ENCODE results near the gene SAFB. TPM values are rescaled to one million over a fixed set of nuclear protein-coding genes. Genes with fewer than 3 reads are reported as not detected.

The SAFB gene
- total RNA-seq, 4 donors from 2014 or later: 40.5 to 80.1 (median 59.2) TPM

GRCh38 chr19:5587071-5587455 is 35.8 kb upstream of the SAFB start:
- no peaks in the 10 kb centered on the region for H3K9me3 ChIP-seq
- no peaks in the 10 kb centered on the region for H3K27me3 ChIP-seq
- H3K4me1 ChIP-seq: peaks cover 17 to 55% (median 21%) of the 10 kb centered on the region in 3 donors
- intact Hi-C loops (cut with DNase I): loop anchor here (10.0 kb wide), 1 partner anchor 542 kb away; no protein-coding TSS in a partner anchor
- H3K4me3 ChIP-seq: no peak overlapping the region
- peaks cover 33 to 77% (median 44%) of the 10 kb centered on the region in 3 donors for H3K36me3 ChIP-seq
- no peak for DNase-seq
- TF ChIP-seq, protein P1, sequence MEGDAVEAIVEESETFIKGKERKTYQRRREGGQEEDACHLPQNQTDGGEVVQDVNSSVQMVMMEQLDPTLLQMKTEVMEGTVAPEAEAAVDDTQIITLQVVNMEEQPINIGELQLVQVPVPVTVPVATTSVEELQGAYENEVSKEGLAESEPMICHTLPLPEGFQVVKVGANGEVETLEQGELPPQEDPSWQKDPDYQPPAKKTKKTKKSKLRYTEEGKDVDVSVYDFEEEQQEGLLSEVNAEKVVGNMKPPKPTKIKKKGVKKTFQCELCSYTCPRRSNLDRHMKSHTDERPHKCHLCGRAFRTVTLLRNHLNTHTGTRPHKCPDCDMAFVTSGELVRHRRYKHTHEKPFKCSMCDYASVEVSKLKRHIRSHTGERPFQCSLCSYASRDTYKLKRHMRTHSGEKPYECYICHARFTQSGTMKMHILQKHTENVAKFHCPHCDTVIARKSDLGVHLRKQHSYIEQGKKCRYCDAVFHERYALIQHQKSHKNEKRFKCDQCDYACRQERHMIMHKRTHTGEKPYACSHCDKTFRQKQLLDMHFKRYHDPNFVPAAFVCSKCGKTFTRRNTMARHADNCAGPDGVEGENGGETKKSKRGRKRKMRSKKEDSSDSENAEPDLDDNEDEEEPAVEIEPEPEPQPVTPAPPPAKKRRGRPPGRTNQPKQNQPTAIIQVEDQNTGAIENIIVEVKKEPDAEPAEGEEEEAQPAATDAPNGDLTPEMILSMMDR (IDR thresholded peaks at IDR 0.05): no peak
- TF ChIP-seq POLR2A (IDR thresholded peaks at IDR 0.05): no peak
- 88 to 96% methylated on average over 15 to 16 of the region's 16 CpGs for WGBS, 2 donors
- H3K27ac ChIP-seq: no peak overlapping the region

DNA sequence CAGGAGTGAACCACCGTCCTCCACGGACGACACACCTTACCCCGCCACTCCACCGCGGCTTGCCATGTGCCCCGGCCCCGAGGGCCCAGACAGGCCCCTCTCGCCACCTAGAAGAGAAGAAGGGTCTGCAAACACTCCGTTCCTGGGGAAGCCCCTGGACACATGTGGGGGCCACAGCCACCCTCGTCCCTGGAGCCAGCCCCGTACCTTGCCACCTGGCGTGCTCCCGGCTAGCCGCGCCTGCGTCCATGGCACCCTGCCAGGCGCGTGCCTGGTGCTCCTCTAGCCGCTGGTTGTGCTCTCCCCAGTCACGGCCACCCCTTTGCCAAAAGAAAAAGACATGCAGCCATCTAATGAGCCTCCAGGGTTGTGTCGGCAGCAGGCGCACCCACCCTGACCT is 35.2 kb upstream of the SAFB start:
- H3K9me3 ChIP-seq: no peaks in the 10 kb centered on the region
- 73% methylated on average over 7 of the region's 23 CpGs; no CpG with 5 or more reads in 1 of the 2 donors for WGBS, 2 donors
- H3K27me3 ChIP-seq: no peaks in the 10 kb centered on the region
- DNase-seq: no peak
- H3K27ac ChIP-seq: no peak overlapping the region
- no peak overlapping the region for H3K4me3 ChIP-seq
- TF ChIP-seq, protein P1 (IDR thresholded peaks at IDR 0.05): no peak
- TF ChIP-seq POLR2A (IDR thresholded peaks at IDR 0.05): no peak
- intact Hi-C loops (cut with DNase I): loop anchor here (10.0 kb wide), 1 partner anchor 543 kb away; no protein-coding TSS in a partner anchor
- peaks cover 39 to 77% (median 50%) of the 10 kb centered on the region in 3 donors for H3K36me3 ChIP-seq
- peaks cover 17 to 55% (median 21%) of the 10 kb centered on the region in 3 donors for H3K4me1 ChIP-seq

- no peak for DNase-seq
- Histone ChIP-seq H3K4me1 (peaks cover 17 to 55% (median 21%) of the 10 kb centered on the region in 3 donors), H3K4me3 (no peak overlapping the region), H3K9me3 (no peaks in the 10 kb centered on the region), H3K27me3 (no peaks in the 10 kb centered on the region), H3K36me3 (peaks cover 43 to 78% (median 57%) of the 10 kb centered on the region in 3 donors), H3K27ac (no peak overlapping the region)
- 66% methylated on average over 9 to 10 of the region's 10 CpGs for WGBS, 2 donors
- TF ChIP-seq, protein P1 (IDR thresholded peaks at IDR 0.05): no peak
- no peak for TF ChIP-seq POLR2A (IDR thresholded peaks at IDR 0.05)
- intact Hi-C loops (cut with DNase I): loop anchor here (10.0 kb wide), 1 partner anchor 544 kb away; no protein-coding TSS in a partner anchor
Observed at GRCh38 chr19:5588441-5588840, 34.4 kb upstream of the SAFB start.

DNA sequence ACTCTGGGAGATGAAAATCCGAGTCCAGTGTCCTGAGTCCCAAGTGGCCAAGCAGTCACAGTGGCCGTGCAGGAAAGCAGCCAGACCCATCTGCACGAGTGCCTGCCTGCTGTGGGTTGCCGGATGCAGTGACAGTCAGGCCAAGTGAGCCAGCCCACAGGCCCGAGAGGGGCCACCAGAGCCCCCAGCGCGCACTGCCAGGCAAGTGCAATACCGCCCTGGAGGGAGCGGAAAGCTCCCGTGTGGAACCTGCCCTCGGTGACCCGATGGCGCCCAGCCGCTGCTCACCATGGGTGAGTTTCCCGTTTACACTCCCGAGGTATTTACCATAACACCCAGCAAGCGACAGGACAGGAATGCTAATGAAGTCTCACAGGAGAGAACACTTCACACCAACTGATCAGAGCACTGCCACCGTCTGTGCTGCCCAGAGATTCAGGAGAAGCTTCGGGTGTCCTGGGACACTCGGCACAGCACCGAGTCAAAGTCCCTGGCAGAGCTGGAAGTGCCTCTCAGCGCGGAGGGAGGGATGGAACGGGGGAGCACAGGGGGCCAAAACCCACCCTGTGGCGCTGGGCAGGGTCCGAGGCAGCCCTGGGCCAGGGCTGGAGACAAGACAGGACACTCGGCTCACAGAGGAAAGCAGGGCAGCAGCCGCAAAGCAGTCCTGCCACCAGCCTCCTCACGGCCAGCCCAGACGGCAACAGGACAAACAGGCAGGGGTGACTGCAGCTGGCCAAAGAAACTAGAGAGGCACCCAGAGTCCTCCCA is 33.8 kb upstream of the SAFB start:
- Histone ChIP-seq H3K9me3 (no peaks in the 10 kb centered on the region), H3K36me3 (peaks cover 50 to 85% (median 63%) of the 10 kb centered on the region in 3 donors), H3K27me3 (no peaks in the 10 kb centered on the region), H3K4me1 (peaks cover 17 to 51% (median 21%) of the 10 kb centered on the region in 3 donors), H3K4me3 (no peak overlapping the region), H3K27ac (no peak overlapping the region)
- DNase-seq: no peak
- 78 to 82% methylated on average over 10 to 17 of the region's 30 CpGs for WGBS, 2 donors
- intact Hi-C loops (cut with DNase I): loop anchor here (10.0 kb wide), 1 partner anchor 544 kb away; no protein-coding TSS in a partner anchor
- TF ChIP-seq, protein P1 (IDR thresholded peaks at IDR 0.05): no peak
- TF ChIP-seq POLR2A (IDR thresholded peaks at IDR 0.05): no peak

Data from esophagus squamous epithelium (tissue), 5 donors.